SK-N-SH treated with all-trans-retinoic acid at 6 μM for 48 hours (cell line): ENCODE measurements around the gene PZP.
"Not testable (repeated sequence)": the region's sequence is repeated elsewhere in the genome, so short reads cannot be mapped to it uniquely, and the experiment has no call there.

Experiments used
- ATAC-seq: fragments of 200-7000 bp; cut with Tn5 transposase; 3 replicates; pipeline ENCODE4 v1.9.1; 2020; ENCODE audit warnings: mild to moderate bottlenecking, moderate library complexity
- CSDC2 ChIP-seq: fragments of 250-450 bp; sonication (Bioruptor Pico); IDR thresholded peaks from 2 replicates; pipeline ENCODE4 v1.5.0; 2020; ENCODE audit warnings: mild to moderate bottlenecking, moderate library complexity
- GLIS3 ChIP-seq: fragments of 250-450 bp; sonication (Bioruptor Pico); IDR thresholded peaks from 2 replicates; pipeline ENCODE4 v1.5.0; 2020; ENCODE audit warnings: mild to moderate bottlenecking, moderate library complexity
- ISL1 ChIP-seq: fragments of 250-450 bp; sonication (Bioruptor Pico); IDR thresholded peaks from 2 replicates; pipeline ENCODE4 v2.1.2; 2022; ENCODE audit warnings: mild to moderate bottlenecking, moderate library complexity
- PPARA ChIP-seq: fragments of 250-450 bp; sonication (Bioruptor Pico); IDR thresholded peaks from 2 replicates; pipeline ENCODE4 v1.5.0; 2020; ENCODE audit warnings: mild to moderate bottlenecking, borderline replicate concordance
- SNAI2 ChIP-seq: fragments of 250-450 bp; sonication (Bioruptor Pico); IDR thresholded peaks from 2 replicates; pipeline ENCODE4 v1.5.0; 2020; ENCODE audit warnings: mild to moderate bottlenecking, moderate library complexity
- TCF4 ChIP-seq: fragments of 250-450 bp; sonication (Bioruptor Pico); IDR thresholded peaks from 2 replicates; pipeline ENCODE4 v1.8.0; 2021; ENCODE audit warnings: mild to moderate bottlenecking, moderate library complexity, borderline replicate concordance
- TOX ChIP-seq: fragments of 250-450 bp; sonication (Bioruptor Pico); IDR thresholded peaks from 2 replicates; pipeline ENCODE4 v1.8.0; 2021; ENCODE audit warnings: mild to moderate bottlenecking, moderate library complexity, borderline replicate concordance
- ZC3H10 ChIP-seq: fragments of 250-450 bp; sonication (Bioruptor Pico); IDR thresholded peaks from 2 replicates; pipeline ENCODE4 v1.5.1; 2021; ENCODE audit warnings: mild to moderate bottlenecking, moderate library complexity
- ZFP3 ChIP-seq: fragments of 250-450 bp; sonication (Bioruptor Pico); IDR thresholded peaks from 2 replicates; pipeline ENCODE4 v1.5.0; 2020; ENCODE audit warnings: mild to moderate bottlenecking, moderate library complexity
- ZFP30 ChIP-seq: fragments of 450-650 bp; formaldehyde crosslinking; IDR thresholded peaks from 2 replicates; pipeline ENCODE4 v1.5.0; 2022; ENCODE audit warnings: mild to moderate bottlenecking, moderate library complexity
- ZNF565 ChIP-seq: fragments of 450-650 bp; formaldehyde crosslinking; conservative IDR thresholded peaks from 2 replicates; pipeline ENCODE4 v1.5.0; 2020; ENCODE audit warnings: low read depth, mild to moderate bottlenecking, moderate library complexity
- ZNF70 ChIP-seq: fragments of 450-650 bp; formaldehyde crosslinking; IDR thresholded peaks from 2 replicates; pipeline ENCODE4 v1.5.0; 2020; ENCODE audit warnings: mild to moderate bottlenecking, moderate library complexity
- ZNF8 ChIP-seq: fragments of 450-650 bp; formaldehyde crosslinking; IDR thresholded peaks from 2 replicates; pipeline ENCODE4 v1.5.0; 2020; ENCODE audit warnings: mild to moderate bottlenecking, moderate library complexity
- TF ChIP-seq, protein P1 (sequence below): fragments of 250-450 bp; sonication (Bioruptor Pico); IDR thresholded peaks from 2 replicates; pipeline ENCODE4 v1.5.1; 2020; ENCODE audit warnings: low read depth, mild to moderate bottlenecking, moderate library complexity
- TF ChIP-seq, protein P2 (sequence below): fragments of 250-450 bp; sonication (Bioruptor Pico); IDR thresholded peaks from 2 replicates; pipeline ENCODE4 v1.5.0; 2020; ENCODE audit warnings: mild to moderate bottlenecking, moderate library complexity
- TF ChIP-seq, protein P3 (sequence below): fragments of 250-450 bp; sonication (Bioruptor Pico); IDR thresholded peaks from 2 replicates; pipeline ENCODE4 v1.5.1; 2021; ENCODE audit warnings: mild to moderate bottlenecking, moderate library complexity
- TF ChIP-seq, protein P4 (sequence below): fragments of 250-450 bp; sonication (Bioruptor Pico); IDR thresholded peaks from 2 replicates; pipeline ENCODE4 v1.8.0; 2021; ENCODE audit warnings: low read depth, mild to moderate bottlenecking, moderate library complexity, borderline replicate concordance
- TF ChIP-seq, protein P5 (sequence below): fragments of 250-450 bp; sonication (Bioruptor Pico); IDR thresholded peaks from 2 replicates; pipeline ENCODE4 v1.8.0; 2020; ENCODE audit warnings: mild to moderate bottlenecking, moderate library complexity, borderline replicate concordance

Gene PZP

DNA sequence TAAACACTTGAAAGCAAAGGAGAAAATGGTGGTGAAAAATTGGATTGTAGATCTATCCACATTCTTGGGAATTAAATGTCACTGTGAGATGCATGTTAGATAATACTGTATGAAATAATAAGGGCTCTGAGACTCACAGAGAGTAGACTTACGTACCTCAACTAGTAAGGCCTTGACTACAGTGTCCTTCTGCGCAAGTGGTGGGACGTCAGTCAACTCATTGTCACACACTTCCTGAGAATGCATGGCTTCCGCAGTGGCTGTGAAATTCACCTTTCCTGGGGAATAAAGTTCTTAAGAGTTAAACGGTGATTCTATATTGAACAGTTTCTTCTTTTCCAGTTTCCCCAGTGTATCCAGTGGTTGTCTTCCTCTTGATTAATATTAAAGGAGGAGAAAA, 32.6 kb upstream of the PZP start:
- ATAC-seq = no peak
- TF ChIP-seq, protein P1, sequence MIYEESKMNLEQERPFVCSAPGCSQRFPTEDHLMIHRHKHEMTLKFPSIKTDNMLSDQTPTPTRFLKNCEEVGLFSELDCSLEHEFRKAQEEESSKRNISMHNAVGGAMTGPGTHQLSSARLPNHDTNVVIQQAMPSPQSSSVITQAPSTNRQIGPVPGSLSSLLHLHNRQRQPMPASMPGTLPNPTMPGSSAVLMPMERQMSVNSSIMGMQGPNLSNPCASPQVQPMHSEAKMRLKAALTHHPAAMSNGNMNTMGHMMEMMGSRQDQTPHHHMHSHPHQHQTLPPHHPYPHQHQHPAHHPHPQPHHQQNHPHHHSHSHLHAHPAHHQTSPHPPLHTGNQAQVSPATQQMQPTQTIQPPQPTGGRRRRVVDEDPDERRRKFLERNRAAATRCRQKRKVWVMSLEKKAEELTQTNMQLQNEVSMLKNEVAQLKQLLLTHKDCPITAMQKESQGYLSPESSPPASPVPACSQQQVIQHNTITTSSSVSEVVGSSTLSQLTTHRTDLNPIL (CRISPR knock-in tag) = no peak

DNA sequence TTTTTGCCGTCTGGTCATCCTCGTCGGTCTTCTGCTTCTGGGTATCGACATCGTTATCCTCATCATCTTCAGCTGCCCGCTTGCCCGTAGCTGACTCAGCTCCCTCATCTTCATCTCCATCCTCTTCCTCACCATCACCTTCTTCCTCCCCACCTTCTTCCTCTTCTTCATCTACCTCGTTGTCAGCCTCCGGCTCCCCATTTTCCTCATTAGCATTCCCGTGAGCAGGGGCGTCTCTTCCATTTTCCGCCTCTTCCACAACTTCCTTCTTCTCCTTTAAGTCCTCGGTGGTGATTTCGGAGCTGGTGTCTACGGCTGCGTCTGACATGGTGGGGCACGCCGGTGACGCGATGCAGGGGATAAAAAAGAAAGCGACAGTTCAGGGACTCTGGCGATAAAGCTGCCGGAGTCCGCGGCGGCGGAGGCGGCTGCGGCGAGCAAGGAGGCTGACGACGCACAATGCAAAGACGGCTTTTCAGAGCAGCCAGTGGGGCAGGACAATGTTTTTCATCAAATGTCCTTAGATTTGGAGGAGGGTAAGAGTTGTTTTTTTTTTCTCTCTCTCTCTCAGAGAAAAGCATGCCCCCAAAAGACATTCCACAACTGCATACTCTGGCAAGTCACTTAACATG, 31.9 kb upstream of the PZP start:
- ATAC-seq = not testable (repeated sequence)

DNA sequence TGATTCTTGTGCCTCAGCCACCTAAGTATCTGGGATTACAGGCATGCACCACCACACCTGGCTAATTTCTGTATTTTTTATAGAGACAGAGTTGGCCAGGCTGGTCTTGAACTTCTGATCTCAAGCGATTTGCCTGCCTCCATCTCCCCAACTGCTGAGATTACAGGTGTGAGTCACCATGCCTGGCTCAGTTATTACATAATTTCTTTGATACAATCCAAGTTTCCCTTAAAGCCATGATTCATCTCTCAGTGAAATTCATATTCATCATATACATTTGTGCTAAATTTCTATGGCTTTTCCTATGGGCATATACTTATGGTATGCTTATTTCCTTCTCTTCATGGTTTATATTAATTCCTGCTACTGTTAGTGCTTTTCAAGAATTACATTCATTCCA, 29.1 kb upstream of the PZP start:
- no peak for ATAC-seq
- TF ChIP-seq, protein P2, sequence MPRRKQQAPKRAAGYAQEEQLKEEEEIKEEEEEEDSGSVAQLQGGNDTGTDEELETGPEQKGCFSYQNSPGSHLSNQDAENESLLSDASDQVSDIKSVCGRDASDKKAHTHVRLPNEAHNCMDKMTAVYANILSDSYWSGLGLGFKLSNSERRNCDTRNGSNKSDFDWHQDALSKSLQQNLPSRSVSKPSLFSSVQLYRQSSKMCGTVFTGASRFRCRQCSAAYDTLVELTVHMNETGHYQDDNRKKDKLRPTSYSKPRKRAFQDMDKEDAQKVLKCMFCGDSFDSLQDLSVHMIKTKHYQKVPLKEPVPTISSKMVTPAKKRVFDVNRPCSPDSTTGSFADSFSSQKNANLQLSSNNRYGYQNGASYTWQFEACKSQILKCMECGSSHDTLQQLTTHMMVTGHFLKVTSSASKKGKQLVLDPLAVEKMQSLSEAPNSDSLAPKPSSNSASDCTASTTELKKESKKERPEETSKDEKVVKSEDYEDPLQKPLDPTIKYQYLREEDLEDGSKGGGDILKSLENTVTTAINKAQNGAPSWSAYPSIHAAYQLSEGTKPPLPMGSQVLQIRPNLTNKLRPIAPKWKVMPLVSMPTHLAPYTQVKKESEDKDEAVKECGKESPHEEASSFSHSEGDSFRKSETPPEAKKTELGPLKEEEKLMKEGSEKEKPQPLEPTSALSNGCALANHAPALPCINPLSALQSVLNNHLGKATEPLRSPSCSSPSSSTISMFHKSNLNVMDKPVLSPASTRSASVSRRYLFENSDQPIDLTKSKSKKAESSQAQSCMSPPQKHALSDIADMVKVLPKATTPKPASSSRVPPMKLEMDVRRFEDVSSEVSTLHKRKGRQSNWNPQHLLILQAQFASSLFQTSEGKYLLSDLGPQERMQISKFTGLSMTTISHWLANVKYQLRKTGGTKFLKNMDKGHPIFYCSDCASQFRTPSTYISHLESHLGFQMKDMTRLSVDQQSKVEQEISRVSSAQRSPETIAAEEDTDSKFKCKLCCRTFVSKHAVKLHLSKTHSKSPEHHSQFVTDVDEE = no peak
- TF ChIP-seq, protein P3, sequence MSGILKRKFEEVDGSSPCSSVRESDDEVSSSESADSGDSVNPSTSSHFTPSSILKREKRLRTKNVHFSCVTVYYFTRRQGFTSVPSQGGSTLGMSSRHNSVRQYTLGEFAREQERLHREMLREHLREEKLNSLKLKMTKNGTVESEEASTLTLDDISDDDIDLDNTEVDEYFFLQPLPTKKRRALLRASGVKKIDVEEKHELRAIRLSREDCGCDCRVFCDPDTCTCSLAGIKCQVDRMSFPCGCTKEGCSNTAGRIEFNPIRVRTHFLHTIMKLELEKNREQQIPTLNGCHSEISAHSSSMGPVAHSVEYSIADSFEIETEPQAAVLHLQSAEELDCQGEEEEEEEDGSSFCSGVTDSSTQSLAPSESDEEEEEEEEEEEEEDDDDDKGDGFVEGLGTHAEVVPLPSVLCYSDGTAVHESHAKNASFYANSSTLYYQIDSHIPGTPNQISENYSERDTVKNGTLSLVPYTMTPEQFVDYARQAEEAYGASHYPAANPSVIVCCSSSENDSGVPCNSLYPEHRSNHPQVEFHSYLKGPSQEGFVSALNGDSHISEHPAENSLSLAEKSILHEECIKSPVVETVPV (CRISPR knock-in tag) = no peak
- no peak for TF ChIP-seq ZC3H10 (CRISPR knock-in tag)

DNA sequence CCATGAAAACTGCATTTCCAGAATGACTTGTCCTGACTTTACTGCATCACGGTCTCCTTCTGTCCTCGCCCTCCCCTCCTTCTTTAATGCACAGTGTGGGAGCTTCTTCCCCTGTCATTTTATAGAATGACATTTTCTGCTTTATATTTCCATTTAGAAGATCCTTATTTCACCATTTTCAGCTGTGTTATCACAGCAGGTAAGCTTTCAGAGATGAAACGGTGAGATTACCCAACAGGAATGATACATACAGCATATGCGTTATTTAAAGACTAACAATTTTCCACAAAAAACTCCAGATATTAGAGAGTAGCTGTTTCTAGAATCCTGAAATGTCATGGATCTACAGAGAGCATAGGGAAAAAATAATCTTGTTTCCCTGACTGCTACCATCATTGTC, 27.3 kb upstream of the PZP start:
- no peak for TF ChIP-seq ZNF8 (CRISPR knock-in tag)
- TF ChIP-seq, protein P1 (CRISPR knock-in tag) = no peak
- TF ChIP-seq, protein P4, sequence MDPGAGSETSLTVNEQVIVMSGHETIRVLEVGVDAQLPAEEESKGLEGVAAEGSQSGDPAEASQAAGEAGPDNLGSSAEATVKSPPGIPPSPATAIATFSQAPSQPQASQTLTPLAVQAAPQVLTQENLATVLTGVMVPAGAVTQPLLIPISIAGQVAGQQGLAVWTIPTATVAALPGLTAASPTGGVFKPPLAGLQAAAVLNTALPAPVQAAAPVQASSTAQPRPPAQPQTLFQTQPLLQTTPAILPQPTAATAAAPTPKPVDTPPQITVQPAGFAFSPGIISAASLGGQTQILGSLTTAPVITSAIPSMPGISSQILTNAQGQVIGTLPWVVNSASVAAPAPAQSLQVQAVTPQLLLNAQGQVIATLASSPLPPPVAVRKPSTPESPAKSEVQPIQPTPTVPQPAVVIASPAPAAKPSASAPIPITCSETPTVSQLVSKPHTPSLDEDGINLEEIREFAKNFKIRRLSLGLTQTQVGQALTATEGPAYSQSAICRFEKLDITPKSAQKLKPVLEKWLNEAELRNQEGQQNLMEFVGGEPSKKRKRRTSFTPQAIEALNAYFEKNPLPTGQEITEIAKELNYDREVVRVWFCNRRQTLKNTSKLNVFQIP (CRISPR knock-in tag) = no peak
- no peak for TF ChIP-seq GLIS3
- no peak for ATAC-seq

DNA sequence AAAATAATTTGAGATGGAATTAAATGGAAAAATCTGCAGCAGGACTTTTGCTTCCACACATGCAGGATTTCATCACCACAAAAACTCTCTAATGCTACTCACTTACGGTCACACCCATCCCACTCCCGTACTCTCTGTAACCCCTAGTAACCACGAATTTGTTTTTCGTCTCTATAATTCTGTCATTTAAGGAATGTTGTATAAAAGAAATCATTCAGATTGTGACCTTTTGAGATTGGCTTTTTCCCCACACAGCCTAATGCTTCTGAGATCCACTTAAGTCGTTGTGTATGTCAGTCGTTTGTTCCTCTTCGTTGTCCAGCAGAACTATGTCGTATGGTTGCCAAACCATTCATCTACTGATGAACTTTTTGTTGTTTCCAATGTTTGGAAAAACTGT, 19.8 kb upstream of the PZP start:
- no peak for ATAC-seq
- TF ChIP-seq ZFP3 (no peak), TCF4 (CRISPR knock-in tag) (no peak), CSDC2 (CRISPR knock-in tag) (no peak), TOX (CRISPR knock-in tag) (no peak)
- TF ChIP-seq, protein P5, sequence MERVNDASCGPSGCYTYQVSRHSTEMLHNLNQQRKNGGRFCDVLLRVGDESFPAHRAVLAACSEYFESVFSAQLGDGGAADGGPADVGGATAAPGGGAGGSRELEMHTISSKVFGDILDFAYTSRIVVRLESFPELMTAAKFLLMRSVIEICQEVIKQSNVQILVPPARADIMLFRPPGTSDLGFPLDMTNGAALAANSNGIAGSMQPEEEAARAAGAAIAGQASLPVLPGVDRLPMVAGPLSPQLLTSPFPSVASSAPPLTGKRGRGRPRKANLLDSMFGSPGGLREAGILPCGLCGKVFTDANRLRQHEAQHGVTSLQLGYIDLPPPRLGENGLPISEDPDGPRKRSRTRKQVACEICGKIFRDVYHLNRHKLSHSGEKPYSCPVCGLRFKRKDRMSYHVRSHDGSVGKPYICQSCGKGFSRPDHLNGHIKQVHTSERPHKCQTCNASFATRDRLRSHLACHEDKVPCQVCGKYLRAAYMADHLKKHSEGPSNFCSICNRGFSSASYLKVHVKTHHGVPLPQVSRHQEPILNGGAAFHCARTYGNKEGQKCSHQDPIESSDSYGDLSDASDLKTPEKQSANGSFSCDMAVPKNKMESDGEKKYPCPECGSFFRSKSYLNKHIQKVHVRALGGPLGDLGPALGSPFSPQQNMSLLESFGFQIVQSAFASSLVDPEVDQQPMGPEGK (CRISPR knock-in tag) = no peak
- TF ChIP-seq, all 23 proteins: peak for 0

DNA sequence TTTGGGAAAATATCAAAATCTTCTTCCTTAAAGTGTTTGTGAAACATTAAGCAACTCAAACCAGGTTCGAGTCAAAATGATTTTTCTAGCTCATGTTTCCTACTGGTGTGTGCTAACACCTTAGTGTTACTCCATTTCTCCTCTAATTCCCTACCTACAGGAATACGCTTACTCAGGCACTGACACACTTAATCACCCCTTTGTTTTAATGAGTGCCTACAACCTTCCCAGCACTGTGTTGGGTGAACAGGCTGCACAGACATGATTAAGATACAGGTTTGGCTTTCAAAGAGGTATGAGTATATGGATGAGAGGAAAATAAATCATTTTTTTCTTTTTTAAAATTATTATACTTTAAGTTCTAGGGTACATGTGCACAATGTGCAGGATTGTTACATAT, 15.6 kb upstream of the PZP start:
- no peak for ATAC-seq
- TF ChIP-seq TCF4 (CRISPR knock-in tag) = no peak
- no peak for TF ChIP-seq ZFP3
- TF ChIP-seq ZFP30 (CRISPR knock-in tag) = no peak
- TF ChIP-seq, protein P5 (CRISPR knock-in tag) = no peak
- no peak for TF ChIP-seq PPARA (CRISPR knock-in tag)
- no peak for TF ChIP-seq SNAI2
- no peak for TF ChIP-seq ZNF70 (CRISPR knock-in tag)
- TF ChIP-seq ZNF565 = no peak
- TF ChIP-seq ISL1 (CRISPR knock-in tag) = no peak
- no peak for TF ChIP-seq GLIS3
- TF ChIP-seq, protein P4 (CRISPR knock-in tag) = no peak
- no peak for TF ChIP-seq ZNF8 (CRISPR knock-in tag)
